Measurements from ENCODE around the gene CADM2. TPM values are rescaled to one million over a fixed set of nuclear protein-coding genes. Genes with fewer than 3 reads are reported as not detected.

The CADM2 gene
- total RNA-seq, 1 donor: 0.31 TPM

GRCh38 chr3:85330071-85330470 is 371.3 kb downstream of the CADM2 start:
- no peaks in the 10 kb centered on the region for H3K9me3 ChIP-seq (ENCODE audit: low read depth, low read length)
- H3K4me1 ChIP-seq (ENCODE audit: insufficient read depth, low read length): no peaks in the 10 kb centered on the region
- no peak overlapping the region for H3K4me3 ChIP-seq (ENCODE audit: low read length)
- H3K27me3 ChIP-seq (ENCODE audit: insufficient read depth, low read length): no peaks in the 10 kb centered on the region

DNA sequence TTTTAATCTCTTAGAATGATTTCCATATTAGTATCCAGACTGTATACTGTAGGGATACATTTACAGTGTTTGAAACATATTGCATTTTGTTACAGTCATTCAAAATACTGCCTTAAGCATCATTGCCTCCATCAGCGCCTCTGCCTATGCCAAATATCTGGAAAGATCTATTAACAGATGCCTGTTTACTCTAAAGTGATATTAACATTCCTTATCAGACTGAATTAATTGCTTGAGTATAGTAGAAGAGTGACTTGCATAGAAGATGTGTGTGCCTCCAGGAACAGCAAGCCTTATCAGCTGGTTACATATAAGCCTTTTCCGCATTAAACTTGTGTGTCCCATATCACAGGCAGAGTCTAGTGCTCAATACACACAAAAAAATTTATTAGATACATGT is 379.1 kb downstream of the CADM2 start:
- H3K4me1 ChIP-seq (ENCODE audit: insufficient read depth, low read length): no peaks in the 10 kb centered on the region

GRCh38 chr3:85342915-85343314 is 384.1 kb downstream of the CADM2 start:
- Histone ChIP-seq H3K9me3 (ENCODE audit: low read depth, low read length) (no peaks in the 10 kb centered on the region), H3K27me3 (ENCODE audit: insufficient read depth, low read length) (no peaks in the 10 kb centered on the region), H3K4me3 (ENCODE audit: low read length) (no peak overlapping the region), H3K4me1 (ENCODE audit: insufficient read depth, low read length) (no peaks in the 10 kb centered on the region)

More for the DNA sequence above, 379.1 kb downstream of the CADM2 start:
- Histone ChIP-seq H3K9me3 (ENCODE audit: low read depth, low read length) (no peaks in the 10 kb centered on the region), H3K27me3 (ENCODE audit: insufficient read depth, low read length) (no peaks in the 10 kb centered on the region), H3K4me3 (ENCODE audit: low read length) (no peak overlapping the region)

GRCh38 chr3:85355572-85355971 is 396.8 kb downstream of the CADM2 start:
- Histone ChIP-seq H3K27me3 (ENCODE audit: insufficient read depth, low read length) (no peaks in the 10 kb centered on the region), H3K9me3 (ENCODE audit: low read depth, low read length) (no peaks in the 10 kb centered on the region), H3K4me3 (ENCODE audit: low read length) (no peak overlapping the region), H3K4me1 (ENCODE audit: insufficient read depth, low read length) (no peaks in the 10 kb centered on the region)

- no peak overlapping the region for H3K4me3 ChIP-seq (ENCODE audit: low read length)
- H3K4me1 ChIP-seq (ENCODE audit: insufficient read depth, low read length): no peaks in the 10 kb centered on the region
- H3K27me3 ChIP-seq (ENCODE audit: insufficient read depth, low read length): no peaks in the 10 kb centered on the region
- no peaks in the 10 kb centered on the region for H3K9me3 ChIP-seq (ENCODE audit: low read depth, low read length)
Measured at GRCh38 chr3:85360742-85361387, 402.1 kb downstream of the CADM2 start.

GRCh38 chr3:85364296-85364909 is 405.6 kb downstream of the CADM2 start:
- Histone ChIP-seq H3K4me1 (ENCODE audit: insufficient read depth, low read length) (no peaks in the 10 kb centered on the region), H3K9me3 (ENCODE audit: low read depth, low read length) (no peaks in the 10 kb centered on the region), H3K4me3 (ENCODE audit: low read length) (no peak overlapping the region)

DNA sequence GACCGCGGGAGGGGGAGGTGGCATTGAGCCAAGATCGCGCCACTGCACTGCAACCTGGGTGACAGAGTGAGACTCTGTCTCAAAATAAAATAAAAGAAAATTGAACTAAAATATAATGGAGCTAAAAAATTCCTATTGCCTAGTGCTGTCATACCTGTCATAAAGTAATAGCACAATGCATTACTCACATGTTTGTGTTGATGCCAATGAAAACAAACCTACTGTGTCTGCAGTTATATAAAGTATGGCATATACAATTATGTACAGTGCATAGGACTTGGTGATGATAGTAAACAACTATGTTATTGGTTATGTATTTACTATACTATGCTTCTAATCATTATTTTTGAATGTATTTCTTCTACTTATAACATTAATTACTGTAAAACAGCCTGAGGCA is 411.6 kb downstream of the CADM2 start:
- H3K9me3 ChIP-seq (ENCODE audit: low read depth, low read length): no peaks in the 10 kb centered on the region
- H3K4me3 ChIP-seq (ENCODE audit: low read length): no peak overlapping the region
- H3K27me3 ChIP-seq (ENCODE audit: insufficient read depth, low read length): no peaks in the 10 kb centered on the region
- no peaks in the 10 kb centered on the region for H3K4me1 ChIP-seq (ENCODE audit: insufficient read depth, low read length)

More at GRCh38 chr3:85364296-85364909, 405.6 kb downstream of the CADM2 start:
- no peaks in the 10 kb centered on the region for H3K27me3 ChIP-seq (ENCODE audit: insufficient read depth, low read length)

- Histone ChIP-seq H3K4me1 (ENCODE audit: insufficient read depth, low read length) (no peaks in the 10 kb centered on the region), H3K27me3 (ENCODE audit: insufficient read depth, low read length) (no peaks in the 10 kb centered on the region), H3K9me3 (ENCODE audit: low read depth, low read length) (no peaks in the 10 kb centered on the region), H3K4me3 (ENCODE audit: low read length) (no peak overlapping the region)
Measured at GRCh38 chr3:85376131-85376530, 417.3 kb downstream of the CADM2 start.

DNA sequence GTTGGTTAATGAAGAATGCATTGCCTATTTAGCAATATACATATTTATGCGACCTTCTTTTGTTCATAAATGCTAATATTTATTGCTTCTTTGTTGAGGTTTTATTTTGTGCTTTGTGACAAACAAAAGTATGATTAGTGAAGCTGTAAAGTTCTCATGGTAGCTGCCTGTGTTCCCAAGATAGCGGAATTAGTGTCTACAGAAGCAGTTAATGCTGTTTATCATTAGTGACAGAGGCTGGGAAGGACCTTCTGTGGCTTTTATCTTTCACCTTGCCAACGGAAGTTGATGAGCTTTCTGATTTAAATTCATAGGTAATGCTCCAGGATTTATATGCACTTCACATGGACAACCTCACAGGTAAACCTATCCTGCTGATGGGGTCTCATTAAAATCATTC is 418.3 kb downstream of the CADM2 start:
- no peaks in the 10 kb centered on the region for H3K9me3 ChIP-seq (ENCODE audit: low read depth, low read length)
- no peak overlapping the region for H3K4me3 ChIP-seq (ENCODE audit: low read length)
- no peaks in the 10 kb centered on the region for H3K27me3 ChIP-seq (ENCODE audit: insufficient read depth, low read length)
- no peaks in the 10 kb centered on the region for H3K4me1 ChIP-seq (ENCODE audit: insufficient read depth, low read length)

- no peaks in the 10 kb centered on the region for H3K4me1 ChIP-seq (ENCODE audit: insufficient read depth, low read length)
- H3K9me3 ChIP-seq (ENCODE audit: low read depth, low read length): no peaks in the 10 kb centered on the region
- no peak overlapping the region for H3K4me3 ChIP-seq (ENCODE audit: low read length)
- H3K27me3 ChIP-seq (ENCODE audit: insufficient read depth, low read length): no peaks in the 10 kb centered on the region
Measured at GRCh38 chr3:85384372-85384771, 425.6 kb downstream of the CADM2 start.

- no peaks in the 10 kb centered on the region for H3K27me3 ChIP-seq (ENCODE audit: insufficient read depth, low read length)
- no peaks in the 10 kb centered on the region for H3K4me1 ChIP-seq (ENCODE audit: insufficient read depth, low read length)
- no peaks in the 10 kb centered on the region for H3K9me3 ChIP-seq (ENCODE audit: low read depth, low read length)
- no peak overlapping the region for H3K4me3 ChIP-seq (ENCODE audit: low read length)
Measured at GRCh38 chr3:85387913-85388505, 429.2 kb downstream of the CADM2 start.

- no peaks in the 10 kb centered on the region for H3K27me3 ChIP-seq (ENCODE audit: insufficient read depth, low read length)
Measured at GRCh38 chr3:85394424-85394823, 435.6 kb downstream of the CADM2 start.

GRCh38 chr3:85397434-85397833 is 438.6 kb downstream of the CADM2 start:
- Histone ChIP-seq H3K4me3 (ENCODE audit: low read length) (no peak overlapping the region), H3K27me3 (ENCODE audit: insufficient read depth, low read length) (no peaks in the 10 kb centered on the region), H3K4me1 (ENCODE audit: insufficient read depth, low read length) (no peaks in the 10 kb centered on the region), H3K9me3 (ENCODE audit: low read depth, low read length) (no peaks in the 10 kb centered on the region)

More at GRCh38 chr3:85394424-85394823, 435.6 kb downstream of the CADM2 start:
- H3K4me1 ChIP-seq (ENCODE audit: insufficient read depth, low read length): no peaks in the 10 kb centered on the region
- no peaks in the 10 kb centered on the region for H3K9me3 ChIP-seq (ENCODE audit: low read depth, low read length)
- no peak overlapping the region for H3K4me3 ChIP-seq (ENCODE audit: low read length)

DNA sequence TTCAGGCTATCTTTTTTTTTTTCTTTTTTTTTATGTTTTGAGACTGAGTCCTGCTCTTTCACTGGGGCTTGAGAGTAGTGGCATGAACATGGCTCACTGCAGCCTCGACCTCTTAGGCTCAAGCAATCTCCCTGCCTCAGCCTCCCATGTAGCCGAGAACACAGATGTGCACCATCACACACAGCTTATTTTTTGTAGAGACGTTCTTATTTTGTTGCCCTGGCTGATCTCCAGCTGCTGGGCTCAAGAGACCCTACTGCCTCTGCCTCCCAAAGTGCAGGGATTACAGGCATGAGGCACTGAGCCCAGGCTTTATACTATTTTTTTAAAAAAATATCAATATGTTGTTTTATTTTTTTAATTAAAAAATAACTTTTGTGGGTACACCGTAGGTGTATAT is 467.3 kb downstream of the CADM2 start:
- Histone ChIP-seq H3K4me1 (ENCODE audit: insufficient read depth, low read length) (no peaks in the 10 kb centered on the region), H3K27me3 (ENCODE audit: insufficient read depth, low read length) (no peaks in the 10 kb centered on the region), H3K4me3 (ENCODE audit: low read length) (no peak overlapping the region), H3K9me3 (ENCODE audit: low read depth, low read length) (no peaks in the 10 kb centered on the region)

DNA sequence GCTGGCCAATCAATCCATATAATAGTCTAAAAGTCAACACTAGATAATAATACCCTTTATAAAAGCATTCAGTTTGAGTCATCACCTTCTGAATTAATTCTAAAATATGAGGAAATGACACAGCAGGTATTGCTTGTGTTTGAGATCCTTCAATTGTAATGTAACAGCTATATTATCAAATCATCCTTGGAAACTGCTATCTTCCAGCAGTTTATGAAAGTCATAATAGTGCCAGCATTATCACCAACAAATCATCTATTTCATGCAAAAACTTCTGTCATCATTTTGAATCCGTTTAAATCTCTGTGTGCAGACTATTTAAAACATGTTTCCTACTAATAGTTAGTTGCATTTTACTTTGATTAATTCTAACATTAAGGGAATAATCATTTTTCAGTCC is 468.7 kb downstream of the CADM2 start:
- Histone ChIP-seq H3K4me1 (ENCODE audit: insufficient read depth, low read length) (no peaks in the 10 kb centered on the region), H3K27me3 (ENCODE audit: insufficient read depth, low read length) (no peaks in the 10 kb centered on the region), H3K4me3 (ENCODE audit: low read length) (no peak overlapping the region), H3K9me3 (ENCODE audit: low read depth, low read length) (no peaks in the 10 kb centered on the region)

GRCh38 chr3:85432081-85432480 is 473.3 kb downstream of the CADM2 start:
- Histone ChIP-seq H3K27me3 (ENCODE audit: insufficient read depth, low read length) (no peaks in the 10 kb centered on the region), H3K4me3 (ENCODE audit: low read length) (no peak overlapping the region)

More at GRCh38 chr3:85432081-85432480, 473.3 kb downstream of the CADM2 start:
- Histone ChIP-seq H3K9me3 (ENCODE audit: low read depth, low read length) (no peaks in the 10 kb centered on the region), H3K4me1 (ENCODE audit: insufficient read depth, low read length) (no peaks in the 10 kb centered on the region)
